Endothelial cell of umbilical vein (primary cell): Measurements from ENCODE around the gene CBL. TPM values are rescaled to one million over a fixed set of nuclear protein-coding genes. Genes with fewer than 3 reads are reported as not detected.

Source experiments
- BruUV-seq: library from RNA; stranded (reverse); fragments of 400-500 nt; replicated peaks from 2 replicates; lab custom pipeline; 2021; lab: Mats Ljungman, UMichigan
- CTCF ChIA-PET: fragments of 300-600, 350-600 bp; sonication (Branson Sonifier 250); formaldehyde crosslinking; loops from one replicate; lab custom pipeline; 2021; ENCODE audit warnings: antibody characterized with exemption, inconsistent platforms; lab: Charles Lee
- POLR2A ChIA-PET: fragments of 300-600, 350-600 bp; sonication (Branson Sonifier 250); formaldehyde crosslinking; loops from one replicate; lab custom pipeline; 2021; ENCODE audit warnings: antibody characterized with exemption, inconsistent platforms; lab: Charles Lee
- DNase-seq: peaks from one replicate; pipeline ENCODE4 v3.0.0-alpha.2; 2011; ENCODE audit warnings: low read depth, low spot score
- FAIRE-seq: peaks from 2 replicates; lab custom pipeline; 2011; peaks lifted over from hg19 to GRCh38; lab: Jason Lieb, UNC
- H2AFZ ChIP-seq: 2 replicates; pipeline ENCODE4 v1.6.0; 2012; ENCODE audit warnings: low read depth, low read length, control low read depth, inconsistent platforms
- H3K27ac ChIP-seq: 2 replicates; pipeline ENCODE4 v1.5.1; 2011; ENCODE audit warnings: low read depth, mild to moderate bottlenecking, control low read depth, low read length, moderate library complexity; ENCODE audit not compliant: insufficient read depth
- H3K27me3 ChIP-seq, 2 experiments: 2 replicates each; pipeline versions ENCODE4 v1.6.0 to v1.6.1; 2011; ENCODE audit warnings: low read length in 2 of 2, mixed read lengths in 1 of 2; ENCODE audit not compliant: control insufficient read depth in 2 of 2, insufficient read depth in 2 of 2
- H3K36me3 ChIP-seq, 2 experiments: 2 replicates in 1 of 2; 3 replicates in 1 of 2; pipeline ENCODE4 v1.5.1; 2011; ENCODE audit warnings: low read length in 2 of 2, mild to moderate bottlenecking in 1 of 2, moderate library complexity in 1 of 2; ENCODE audit not compliant: control insufficient read depth in 2 of 2, insufficient read depth in 2 of 2; ENCODE audit errors: extremely low read depth in 1 of 2
- H3K4me1 ChIP-seq: 3 replicates; pipeline ENCODE4 v1.5.1; 2011; ENCODE audit warnings: mild to moderate bottlenecking, low read length; ENCODE audit not compliant: control insufficient read depth, insufficient read depth; ENCODE audit errors: extremely low read depth
- H3K4me2 ChIP-seq: 2 replicates; pipeline ENCODE4 v1.6.1; 2011; ENCODE audit warnings: low read length, control low read depth, mixed read lengths; ENCODE audit not compliant: insufficient read depth
- H3K4me3 ChIP-seq, 3 experiments: fragments of 200-600 bp in 1 of 3; sonication (generic), shearing (Covaris generic) in 1 of 3; replicated peaks in 1 of 3; 2 replicates each; pipeline ENCODE4 v1.5.1; 2011 to 2016; ENCODE audit warnings: control low read depth in 3 of 3, low read length in 3 of 3, mild to moderate bottlenecking in 2 of 3, inconsistent platforms in 1 of 3, low read depth in 1 of 3, moderate library complexity in 1 of 3; ENCODE audit not compliant: insufficient read depth in 1 of 3
- H3K79me2 ChIP-seq: 2 replicates; pipeline ENCODE4 v1.6.0; 2012; ENCODE audit warnings: low read length, inconsistent platforms; ENCODE audit not compliant: control insufficient read depth, insufficient read depth
- H3K9ac ChIP-seq: replicated peaks from 2 replicates; pipeline ENCODE3; 2011; ENCODE audit warnings: low read length, control low read depth; ENCODE audit not compliant: insufficient read depth; ENCODE audit errors: extremely low read depth
- H3K9me1 ChIP-seq: replicated peaks from 3 replicates; pipeline ENCODE4 v1.6.0; 2011; ENCODE audit warnings: mild to moderate bottlenecking, low read length; ENCODE audit not compliant: control insufficient read depth, insufficient read depth; ENCODE audit errors: extremely low read depth
- H3K9me3 ChIP-seq: replicated peaks from 2 replicates; pipeline ENCODE4 v1.5.1; 2012; ENCODE audit warnings: low read length, inconsistent platforms; ENCODE audit not compliant: control insufficient read depth, insufficient read depth
- H4K20me1 ChIP-seq: replicated peaks from 2 replicates; pipeline ENCODE3; 2011; ENCODE audit warnings: mild to moderate bottlenecking, low read length; ENCODE audit not compliant: control insufficient read depth, insufficient read depth; ENCODE audit errors: extremely low read depth
- CTCF ChIP-seq, 2 donors: IDR thresholded peaks; 1 replicate in 1 of 2; 2 replicates in 1 of 2; pipeline ENCODE4 v1.5.1; 2011; ENCODE audit warnings: low read length in 2 of 2, mild to moderate bottlenecking in 2 of 2, moderate library complexity in 2 of 2, control low read depth in 1 of 2, inconsistent platforms in 1 of 2, low read depth in 1 of 2; ENCODE audit not compliant: insufficient read depth in 1 of 2; ENCODE audit errors: extremely low read depth in 1 of 2
- EZH2 ChIP-seq: IDR thresholded peaks from 2 replicates; pipeline ENCODE4 v1.6.1; 2012; ENCODE audit warnings: borderline replicate concordance, low read depth, mild to moderate bottlenecking, moderate library complexity, low read length, inconsistent platforms; ENCODE audit not compliant: severe bottlenecking
- FOS ChIP-seq: IDR thresholded peaks from 2 replicates; pipeline ENCODE4 v1.6.1; 2011; ENCODE audit warnings: mild to moderate bottlenecking, low read length, moderate library complexity, borderline replicate concordance; ENCODE audit not compliant: insufficient read depth
- GATA2 ChIP-seq: IDR thresholded peaks from 2 replicates; pipeline ENCODE4 v1.7.0; 2011; ENCODE audit warnings: low read depth, mild to moderate bottlenecking, moderate library complexity, mixed read lengths, low read length; ENCODE audit not compliant: insufficient read length, insufficient read depth
- JUN ChIP-seq: IDR thresholded peaks from 2 replicates; pipeline ENCODE4 v1.6.1; 2011; ENCODE audit warnings: borderline replicate concordance, low read depth; ENCODE audit not compliant: insufficient read length, insufficient read depth
- MAX ChIP-seq: IDR thresholded peaks from 2 replicates; pipeline ENCODE4 v1.6.1; 2011; ENCODE audit not compliant: insufficient read depth, insufficient read length
- MYC ChIP-seq: IDR thresholded peaks from one replicate; pipeline ENCODE4 v1.6.1; 2011; ENCODE audit warnings: mild to moderate bottlenecking, low read depth, low read length
- POLR2A ChIP-seq: IDR thresholded peaks from 2 replicates; pipeline ENCODE4 v1.6.1; 2012; ENCODE audit warnings: low read depth, mild to moderate bottlenecking, control low read depth, low read length
- POLR2AphosphoS5 ChIP-seq: IDR thresholded peaks from 2 replicates; pipeline ENCODE4 v1.6.1; 2012; ENCODE audit warnings: low read depth, mild to moderate bottlenecking, control low read depth, low read length, moderate library complexity; ENCODE audit not compliant: insufficient read depth
- dilution Hi-C: fragments of 300-500 bp; cut with MboI; formaldehyde crosslinking; loops from one replicate; pipeline ENCODE4 v1.15.0; 2019; ENCODE audit warnings: low sequenced_read_pairs; ENCODE audit not compliant: extremely low pct_ligation_motif_present
- intact Hi-C: fragments of 100-400 bp; cut with micrococcal nuclease; formaldehyde crosslinking; loops from one replicate; pipeline ENCODE4 v1.10.0; 2022
- polyA plus RNA-seq, 4 experiments: library from polyadenylated mRNA; depleted of rRNA in 3 of 4; stranded (reverse) in 3 of 4; unstranded in 1 of 4; fragments of >200 nt; gene quantifications; 2 replicates each; pipeline versions ENCODE4 v1.2.1 to v1.2.3, GENCODE V29; 2011 to 2012; ENCODE audit warnings: missing spikeins in 1 of 4
- total RNA-seq: library from RNA; stranded (reverse); gene quantifications from 2 replicates; pipeline ENCODE4 v1.2.3, GENCODE V29; 2021

The CBL gene
- total and polyA plus RNA-seq, 2 donors (not counting 3 experiments of a cell fraction or from before 2014, with no cell fraction given), result 15.5 to 41.5 TPM

- peak; percentile 48 for DNase-seq
- H2AFZ ChIP-seq, result peak overlapping the region; percentile 71
- BruUV-seq, result TSS peak; percentile 72
- CTCF ChIA-PET, result interaction anchor here (0.8 to 2.0 kb wide), 21 partner anchors 8 to 169 kb away, joined by 3 to 43 read pairs (median 4); partner anchors contain the start of gene HINFP
- H3K79me2 ChIP-seq, result no peaks in the 10 kb centered on the region
- H4K20me1 ChIP-seq, result no peaks in the 10 kb centered on the region
- H3K9me1 ChIP-seq, result no peaks in the 10 kb centered on the region
- peaks cover 11% of the 10 kb centered on the region for H3K4me1 ChIP-seq
- TF ChIP-seq MAX, result no peak
- no peak for TF ChIP-seq EZH2
- TF ChIP-seq FOS, result no peak
- no peak for TF ChIP-seq MYC
- no peak for TF ChIP-seq CTCF (IDR thresholded peaks at IDR 0.05; ENCODE audit: extremely low read depth in 1 of 2, insufficient read depth in 1 of 2, low read depth in 1 of 2, low read length in 2 of 2)
- TF ChIP-seq GATA2, result no peak
- no peak for TF ChIP-seq JUN
- no peak for TF ChIP-seq POLR2A
- no peak for TF ChIP-seq POLR2AphosphoS5
- no peaks in the 10 kb centered on the region for H3K9me3 ChIP-seq
- POLR2A ChIA-PET, result interaction anchor here (0.6 to 1.0 kb wide), 4 partner anchors 8 to 26 kb away, joined by 3 to 10 read pairs (median 4); no protein-coding TSS in a partner anchor
- no peaks in the 10 kb centered on the region for H3K36me3 ChIP-seq
- intact Hi-C loops (loop anchor here (2.0 kb wide), 1 partner anchor 20 kb away; the partner anchor contains the start of gene ABCG4), dilution Hi-C loops (no loop called here)
- peak overlapping the region; percentile 77 for H3K9ac ChIP-seq
- peak overlapping the region in 2 of 3 experiments; percentile 17 to 48 for H3K4me3 ChIP-seq
- peak overlapping the region; percentile 54 for H3K4me2 ChIP-seq
- peak overlapping the region; percentile 55 for H3K27ac ChIP-seq
- FAIRE-seq, result peak; percentile 72
- no peaks in the 10 kb centered on the region for H3K27me3 ChIP-seq
Measured at GRCh38 chr11:119169282-119169719, 36.8 kb upstream of the CBL start.
